HepG2 (cell line): Measurements from ENCODE around the gene SIGLEC6. TPM values are rescaled to one million over a fixed set of nuclear protein-coding genes. Genes with fewer than 3 reads are reported as not detected.

Source experiments
- ATAC-seq: fragments of 200-7000 bp; cut with Tn5 transposase; 3 replicates; pipeline ENCODE4 v1.9.1; 2020; ENCODE audit warnings: mild to moderate bottlenecking, moderate library complexity
- Bru-seq: library from RNA; stranded (reverse); fragments of 400-500 nt; gene quantifications from one replicate; lab custom pipeline; 2021; lab: Mats Ljungman, UMichigan
- BruChase-seq, 2 experiments: library from RNA; stranded (reverse); fragments of 400-500 nt; gene quantifications; one replicate each; lab custom pipeline; 2021; lab: Mats Ljungman, UMichigan
- BruUV-seq: library from RNA; stranded (reverse); fragments of 400-500 nt; replicated peaks from 2 replicates; lab custom pipeline; 2021; lab: Mats Ljungman, UMichigan
- CTCF ChIA-PET: fragments of 300-600 bp; formaldehyde crosslinking; extraction: SDS; loops from one replicate; lab custom pipeline; 2021; ENCODE audit warnings: low total read pairs, inconsistent platforms, low intra/inter-chr PET ratio; lab: Yijun Ruan, JAX
- POLR2A ChIA-PET: fragments of 350-600 bp; sonication (Branson Sonifier 250); formaldehyde crosslinking; loops from one replicate; lab custom pipeline; 2020; ENCODE audit warnings: antibody characterized with exemption, inconsistent platforms; lab: Yijun Ruan, JAX
- DNase-seq: peaks from one replicate; pipeline ENCODE4 v3.0.0-alpha.2; 2015; ENCODE audit warnings: low spot score
- FAIRE-seq: peaks from 3 replicates; lab custom pipeline; 2011; peaks lifted over from hg19 to GRCh38; lab: Jason Lieb, UNC
- H2AFZ ChIP-seq: one replicate; pipeline ENCODE4 v1.6.1; 2011; ENCODE audit warnings: low read length, inconsistent platforms
- H3K27ac ChIP-seq: fragments of 300-600 bp; 3 replicates; pipeline ENCODE4 v1.8.0; 2011; ENCODE audit warnings: mixed run types, mild to moderate bottlenecking, mixed read lengths, low read length, inconsistent platforms; ENCODE audit not compliant: insufficient read depth; ENCODE audit errors: extremely low read length
- H3K27me3 ChIP-seq, 2 experiments: fragments of 200-600 bp in 1 of 2; 2 replicates in 1 of 2; 3 replicates in 1 of 2; pipeline versions ENCODE4 v1.6.0 to v1.8.0; 2011; ENCODE audit warnings: low read length in 2 of 2, mild to moderate bottlenecking in 2 of 2, moderate library complexity in 2 of 2, inconsistent platforms in 1 of 2; ENCODE audit not compliant: insufficient read depth in 2 of 2, control insufficient read depth in 1 of 2
- H3K36me3 ChIP-seq, 2 experiments: fragments of 200-600 bp in 1 of 2; replicated peaks in 1 of 2; 2 replicates in 1 of 2; 3 replicates in 1 of 2; pipeline versions ENCODE4 v1.5.1 to v1.8.0; 2011; ENCODE audit warnings: low read length in 2 of 2, inconsistent platforms in 1 of 2; ENCODE audit not compliant: insufficient read depth in 2 of 2, control insufficient read depth in 1 of 2
- H3K4me1 ChIP-seq: 2 replicates; pipeline ENCODE4 v1.5.1; 2012; ENCODE audit warnings: low read length, inconsistent platforms; ENCODE audit not compliant: insufficient read depth
- H3K4me2 ChIP-seq: 2 replicates; pipeline ENCODE4 v1.6.0; 2011; ENCODE audit warnings: low read depth, low read length, inconsistent platforms
- H3K4me3 ChIP-seq, 3 experiments: fragments of 200-600 bp in 1 of 3; sonication (generic), shearing (Covaris generic) in 1 of 3; replicated peaks in 1 of 3; 2 replicates each; pipeline ENCODE4 v1.5.1; 2011 to 2016; ENCODE audit warnings: low read length in 3 of 3, inconsistent platforms in 2 of 3, low read depth in 2 of 3, mild to moderate bottlenecking in 2 of 3, control low read depth in 1 of 3, mixed read lengths in 1 of 3; ENCODE audit not compliant: insufficient read depth in 1 of 3
- H3K79me2 ChIP-seq: one replicate; pipeline ENCODE4 v1.6.1; 2011; ENCODE audit warnings: low read length, inconsistent platforms; ENCODE audit not compliant: insufficient read depth
- H3K9ac ChIP-seq: 2 replicates; pipeline ENCODE4 v1.6.0; 2011; ENCODE audit warnings: mild to moderate bottlenecking, low read depth, low read length, inconsistent platforms; ENCODE audit not compliant: insufficient read depth
- H3K9me3 ChIP-seq: 2 replicates; pipeline ENCODE4 v1.5.1; 2012; ENCODE audit warnings: mild to moderate bottlenecking, low read length
- H4K20me1 ChIP-seq: 2 replicates; pipeline ENCODE4 v1.6.0; 2011; ENCODE audit warnings: inconsistent platforms, mild to moderate bottlenecking, low read length, moderate library complexity; ENCODE audit not compliant: insufficient read depth
- SP2 ChIP-seq: sonication (generic); formaldehyde crosslinking; IDR thresholded peaks from 2 replicates; pipeline ENCODE4 v1.5.1; 2020; ENCODE audit warnings: mild to moderate bottlenecking, missing genetic modification reagents
- WGBS: methylation state at CpG from one replicate; pipeline ENCODE4 v1.1.6; 2017; ENCODE audit warnings: low lambda C conversion rate; 5-methylcytosine and 5-hydroxymethylcytosine counted together
- in situ Hi-C: cut with HindIII; loops from 2 replicates; pipeline ENCODE4 v1.10.0; 2017; ENCODE audit warnings: low pct_unique_long_range_greater_than_20kb; ENCODE audit not compliant: extremely low pct_ligation_motif_present
- intact Hi-C: fragments of 100-400 bp; cut with micrococcal nuclease; formaldehyde crosslinking; loops from one replicate; pipeline ENCODE4 v1.10.0; 2022; ENCODE audit not compliant: unreplicated experiment
- long read RNA-seq, 2 experiments: library from RNA in 1 of 2; library from polyadenylated mRNA in 1 of 2; stranded (forward) in 1 of 2; unstranded in 1 of 2; transcript quantifications; one replicate each; pipeline ENCODE4 v2.0.0, GENCODE V29; 2019 to 2022
- polyA minus RNA-seq, 3 experiments: library from RNA; depleted of rRNA, polyadenylated mRNA; stranded (reverse); fragments of >200 nt; gene quantifications; 2 replicates each; pipeline ENCODE4 v1.2.3, GENCODE V29; 2011; ENCODE audit warnings: low replicate concordance in 1 of 3
- polyA plus RNA-seq, 8 experiments: library from polyadenylated mRNA; depleted of rRNA in 3 of 8; stranded (reverse) in 7 of 8; unstranded in 1 of 8; fragments of >200 nt; fragmentation: Illumina TruSeq in 4 of 8; extraction: Trizol in 4 of 8; gene quantifications; 2 replicates each; pipeline versions ENCODE4 v1.2.1 to v1.2.3, GENCODE V29; 2011 to 2016; ENCODE audit warnings: low read depth in 4 of 8, missing spikeins in 1 of 8, mixed read lengths in 1 of 8; ENCODE audit not compliant: insufficient read depth in 1 of 8
- total RNA-seq, 5 experiments: library from RNA; depleted of rRNA; stranded (reverse); fragments of >200 nt; fragmentation: Illumina TruSeq; extraction: Trizol; gene quantifications; 2 replicates each; pipeline ENCODE4 v1.2.3, GENCODE V29; 2016; ENCODE audit warnings: low read depth in 1 of 5
- TF ChIP-seq, protein P1 (sequence below): sonication (generic); formaldehyde crosslinking; IDR thresholded peaks from 2 replicates; pipeline ENCODE4 v1.4.0; 2020; ENCODE audit warnings: missing genetic modification reagents, low read depth, mild to moderate bottlenecking, borderline replicate concordance

Gene SIGLEC6
- total RNA-seq (2016; rRNA removed; fragmentation: Illumina TruSeq; extraction: Trizol) (not detected in 2 replicates), polyA plus RNA-seq (2011; rRNA removed) (not detected in 2 replicates), polyA minus RNA-seq (2011; rRNA and poly(A)+ RNA removed; ENCODE audit: low replicate concordance) (not detected in 2 replicates), Bru-seq, nascent RNA (not detected), BruChase-seq, experiment 1, labeled RNA remaining after a 6-hour chase (not detected), BruChase-seq, experiment 2, labeled RNA remaining after a 2-hour chase (not detected)
- total RNA-seq (2016; cell fraction: cytosol; rRNA removed; fragmentation: Illumina TruSeq; extraction: Trizol; ENCODE audit: low read depth), result not detected in 2 replicates
- total RNA-seq (2016; cell fraction: insoluble cytoplasmic fraction; rRNA removed; fragmentation: Illumina TruSeq; extraction: Trizol), result not detected in 2 replicates
- not detected in 2 replicates for total RNA-seq (2016; cell fraction: membrane; rRNA removed; fragmentation: Illumina TruSeq; extraction: Trizol)
- total RNA-seq (2016; cell fraction: nucleus; rRNA removed; fragmentation: Illumina TruSeq; extraction: Trizol), result not detected in 2 replicates
- polyA plus RNA-seq (2011; cell fraction: cytosol; rRNA removed), result not detected in 2 replicates
- polyA plus RNA-seq (2011; cell fraction: nucleus; rRNA removed), result not detected in 2 replicates
- polyA plus RNA-seq (2012), result not detected in 2 replicates
- not detected in 2 replicates for polyA plus RNA-seq (2016; cell fraction: cytosol; fragmentation: Illumina TruSeq; extraction: Trizol; ENCODE audit: low read depth)
- not detected in 2 replicates for polyA plus RNA-seq (2016; cell fraction: insoluble cytoplasmic fraction; fragmentation: Illumina TruSeq; extraction: Trizol; ENCODE audit: low read depth)
- polyA plus RNA-seq (2016; cell fraction: membrane; fragmentation: Illumina TruSeq; extraction: Trizol; ENCODE audit: low read depth), result not detected in 2 replicates
- not detected in 2 replicates for polyA plus RNA-seq (2016; cell fraction: nucleus; fragmentation: Illumina TruSeq; extraction: Trizol; ENCODE audit: insufficient read depth, low read depth)
- not detected in 2 replicates for polyA minus RNA-seq (2011; cell fraction: cytosol; rRNA and poly(A)+ RNA removed)
- not detected in 2 replicates for polyA minus RNA-seq (2011; cell fraction: nucleus; rRNA and poly(A)+ RNA removed)
- long read RNA-seq, experiment 1, result 0 reads
- long read RNA-seq, experiment 2, result 0 reads

DNA sequence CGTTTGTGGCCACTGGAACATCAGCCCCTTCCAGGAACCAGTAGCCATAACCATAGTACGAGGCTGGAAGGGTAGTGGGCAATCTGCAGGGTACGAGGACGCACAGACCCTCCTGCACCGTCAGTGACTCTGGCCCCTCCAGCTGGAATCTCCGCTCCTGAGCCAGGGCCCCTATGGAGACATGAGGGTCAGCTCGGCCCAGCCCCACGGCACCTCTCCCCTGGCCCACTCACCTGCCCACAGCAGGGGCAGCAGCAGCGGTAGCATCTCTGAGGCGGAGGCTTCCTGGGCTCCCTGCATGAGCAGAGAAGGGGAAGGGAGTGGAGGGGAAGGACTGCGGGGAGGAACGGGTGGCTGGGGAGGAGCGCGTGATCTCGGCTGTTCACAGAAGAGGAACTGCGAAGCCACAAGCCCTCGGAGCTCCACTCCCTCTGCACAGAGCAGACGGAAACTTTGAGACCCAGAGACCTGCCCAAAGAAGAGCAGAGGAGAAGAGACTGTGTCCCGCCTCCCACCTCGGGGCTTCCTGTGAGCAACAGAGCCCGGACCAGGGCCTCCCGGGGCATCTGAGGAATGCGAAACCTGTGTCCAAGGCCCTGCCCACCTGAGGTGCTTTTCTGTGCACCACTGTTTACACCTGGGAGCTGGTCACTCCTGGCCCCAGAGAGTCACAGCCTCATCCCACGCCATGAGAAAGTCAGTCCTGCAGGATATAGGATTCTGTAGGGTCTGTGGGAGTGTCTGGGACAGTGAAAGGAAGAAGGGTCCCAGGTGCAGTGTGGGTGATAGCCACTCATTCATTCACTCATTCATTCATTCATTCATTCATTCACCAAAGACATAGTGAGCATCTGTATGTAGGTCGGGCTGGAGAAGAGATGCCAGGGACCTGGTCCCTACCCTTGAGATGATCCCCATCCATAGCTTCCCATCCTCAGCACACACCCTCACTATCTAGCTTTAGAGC is at the start of gene SIGLEC6:
Gene SIGLEC6, minus strand, starts transcription at position 322 of the 967 bp plus-strand sequence. Its CDS starts 22 bp downstream, at position 300.
- DNase-seq, result no peak
- Histone ChIP-seq H3K27ac (no peak within 1 kb of the TSS), H2AFZ (no peak within 1 kb of the TSS), H3K79me2 (no peaks in the 10 kb centered on the region), H3K4me2 (no peak within 1 kb of the TSS), H3K27me3 (peaks cover 1 to 5% of the 10 kb centered on the region in 2 experiments; a peak in 2 of 5 replicates), H3K4me1 (no peaks in the 10 kb centered on the region), H3K4me3 (no peak within 1 kb of the TSS), H3K9ac (no peak within 1 kb of the TSS), H4K20me1 (no peaks in the 10 kb centered on the region), H3K36me3 (no peaks in the 10 kb centered on the region), H3K9me3 (no peaks in the 10 kb centered on the region)
- in situ Hi-C loops (no loop called here), intact Hi-C loops (no loop called here)
- FAIRE-seq, result no peak
- TF ChIP-seq, protein P1, sequence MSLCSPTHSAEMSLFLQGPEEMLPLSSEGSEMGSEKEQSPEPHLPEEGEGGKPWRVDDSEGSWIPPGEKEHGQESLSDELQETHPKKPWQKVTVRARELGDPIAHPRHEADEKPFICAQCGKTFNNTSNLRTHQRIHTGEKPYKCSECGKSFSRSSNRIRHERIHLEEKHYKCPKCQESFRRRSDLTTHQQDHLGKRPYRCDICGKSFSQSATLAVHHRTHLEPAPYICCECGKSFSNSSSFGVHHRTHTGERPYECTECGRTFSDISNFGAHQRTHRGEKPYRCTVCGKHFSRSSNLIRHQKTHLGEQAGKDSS (CRISPR knock-in tag), result no peak
- no peak for TF ChIP-seq SP2 (CRISPR knock-in tag)
- ChIA-PET POLR2A (no interaction called here), CTCF (no interaction called here)
- 3% methylated on average over 11 of the region's 25 CpGs for WGBS
- BruUV-seq, result no TSS peak
- ATAC-seq, result no peak
